GM12891 (cell line): ENCODE results near the gene GABRB3.

ENCODE experiments used
- DNase-seq: peaks from one replicate; pipeline ENCODE4 v3.0.0; 2011; ENCODE audit warnings: low spot score; ENCODE audit not compliant: insufficient read length
- FAIRE-seq: peaks from 2 replicates; lab custom pipeline; 2011; peaks lifted over from hg19 to GRCh38; lab: Jason Lieb, UNC
- PAX5 ChIP-seq: IDR thresholded peaks from 2 replicates; pipeline ENCODE4 v1.6.1; 2011; ENCODE audit warnings: low read length, moderate library complexity, mild to moderate bottlenecking; ENCODE audit not compliant: insufficient read depth, severe bottlenecking
- POLR2A ChIP-seq: IDR thresholded peaks from 2 replicates; pipeline ENCODE4 v1.6.1; 2011; ENCODE audit warnings: low read depth, low read length, control low read depth
- POLR2AphosphoS5 ChIP-seq: IDR thresholded peaks from 2 replicates; pipeline ENCODE4 v1.6.1; 2011; ENCODE audit warnings: low read depth, low read length, control low read depth
- POU2F2 ChIP-seq: IDR thresholded peaks from 2 replicates; pipeline ENCODE4 v1.6.1; 2011; ENCODE audit warnings: low read depth, mild to moderate bottlenecking, control low read depth, low read length, moderate library complexity
- SPI1 ChIP-seq: IDR thresholded peaks from 2 replicates; pipeline ENCODE4 v1.6.1; 2011; ENCODE audit warnings: low read depth, low read length, control low read depth
- TAF1 ChIP-seq: IDR thresholded peaks from 2 replicates; pipeline ENCODE4 v1.6.1; 2011; ENCODE audit warnings: low read depth, low read length, control low read depth

The GABRB3 gene

GRCh38 chr15:26773917-26774316 lies 1.1 kb upstream of the GABRB3 start:
- no peak for FAIRE-seq
- TF ChIP-seq PAX5 = no peak
- no peak for TF ChIP-seq TAF1
- no peak for TF ChIP-seq POLR2A
- no peak for TF ChIP-seq POLR2AphosphoS5
- TF ChIP-seq POU2F2 = no peak
- no peak for TF ChIP-seq SPI1
- no peak for DNase-seq

GRCh38 chr15:26773067-26773877 lies 406 bp upstream of the GABRB3 start:
- FAIRE-seq = no peak
- TF ChIP-seq TAF1 (no peak), POU2F2 (no peak), PAX5 (no peak), POLR2AphosphoS5 (no peak), POLR2A (no peak), SPI1 (no peak)
- DNase-seq = no peak

GRCh38 chr15:26771578-26772153 lies 1.2 kb downstream of the GABRB3 start:
- DNase-seq (no peak), FAIRE-seq (no peak)
- TF ChIP-seq TAF1 = no peak

GRCh38 chr15:26771168-26771567 lies 1.7 kb downstream of the GABRB3 start:
- FAIRE-seq (no peak), DNase-seq (no peak)

GRCh38 chr15:26767169-26767670 lies 5.6 kb downstream of the GABRB3 start:
- FAIRE-seq (no peak), DNase-seq (no peak)
- no peak for TF ChIP-seq TAF1
- TF ChIP-seq POU2F2 = no peak
- no peak for TF ChIP-seq PAX5
- TF ChIP-seq SPI1 = no peak
- TF ChIP-seq POLR2A = no peak
- no peak for TF ChIP-seq POLR2AphosphoS5

More at GRCh38 chr15:26771168-26771567, 1.7 kb downstream of the GABRB3 start:
- TF ChIP-seq POLR2AphosphoS5 (no peak), POU2F2 (no peak), SPI1 (no peak), POLR2A (no peak)

- no peak for DNase-seq
- FAIRE-seq = no peak
- TF ChIP-seq TAF1 = no peak
- TF ChIP-seq POLR2A = no peak
- no peak for TF ChIP-seq POLR2AphosphoS5
- no peak for TF ChIP-seq SPI1
These were observed 6.6 kb downstream of the GABRB3 start for GRCh38 chr15:26766262-26766661.

GRCh38 chr15:26759986-26760385 lies 12.9 kb downstream of the GABRB3 start:
- FAIRE-seq (no peak), DNase-seq (no peak)
- no peak for TF ChIP-seq POLR2A
- no peak for TF ChIP-seq POLR2AphosphoS5
- TF ChIP-seq PAX5 = no peak
- no peak for TF ChIP-seq POU2F2
- TF ChIP-seq TAF1 = no peak
- TF ChIP-seq SPI1 = no peak

- DNase-seq (no peak), FAIRE-seq (no peak)
- TF ChIP-seq SPI1 (no peak), POLR2AphosphoS5 (no peak), TAF1 (no peak)
These were observed 14.8 kb downstream of the GABRB3 start for GRCh38 chr15:26758079-26758478.

GRCh38 chr15:26757141-26757540 lies 15.7 kb downstream of the GABRB3 start:
- FAIRE-seq = no peak
- TF ChIP-seq POU2F2 = no peak
- TF ChIP-seq SPI1 = no peak
- no peak for TF ChIP-seq TAF1
- TF ChIP-seq POLR2A = no peak
- no peak for TF ChIP-seq POLR2AphosphoS5
- no peak for TF ChIP-seq PAX5
- no peak for DNase-seq

- TF ChIP-seq POLR2A (no peak), POU2F2 (no peak), SPI1 (no peak), PAX5 (no peak), POLR2AphosphoS5 (no peak), TAF1 (no peak)
- DNase-seq (no peak), FAIRE-seq (no peak)
These were observed 28.0 kb downstream of the GABRB3 start for GRCh38 chr15:26744894-26745293.
